ENCODE data around the gene KIAA1755. TPM values are rescaled to one million over a fixed set of nuclear protein-coding genes. Genes with fewer than 3 reads are reported as not detected.

KIAA1755 gene
- total and polyA plus RNA-seq, 2 experiments from 2014 or later = 4.0 to 5.1 TPM

DNA sequence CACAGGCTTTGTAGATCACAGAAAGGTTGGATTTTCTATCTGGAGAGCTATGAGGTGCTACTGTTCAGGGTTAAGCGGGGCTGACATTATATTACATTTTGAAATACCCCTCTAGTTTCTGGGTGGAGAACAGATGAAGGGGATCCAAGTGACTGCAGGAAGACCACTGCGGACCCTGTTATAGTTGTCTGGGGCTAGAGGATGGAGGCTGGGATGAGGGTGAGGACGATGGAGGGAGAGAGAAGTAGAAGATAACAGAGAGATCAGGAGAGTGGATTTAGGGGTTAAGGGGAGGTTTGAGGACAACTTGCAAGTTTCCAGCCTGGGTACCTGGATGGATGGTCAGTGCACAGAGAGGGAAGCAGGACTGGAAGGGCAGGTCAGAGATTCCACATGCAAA, 52.0 kb downstream of the KIAA1755 start:
- H3K9me2 ChIP-seq (ENCODE audit: insufficient read depth) = no peaks in the 10 kb centered on the region
- H3K27me3 ChIP-seq (replicated peaks; ENCODE audit: insufficient read depth) = no peaks in the 10 kb centered on the region
- peaks cover 24% of the 10 kb centered on the region; the same call in 1 of the 2 replicates for H3F3A ChIP-seq (ENCODE audit: insufficient read depth)
- H3K4me2 ChIP-seq (ENCODE audit: unreplicated experiment) = no peak overlapping the region
- H3K27ac ChIP-seq = no peak overlapping the region
- no peak overlapping the region for H3K4me3 ChIP-seq
- H3K9me3 ChIP-seq (ENCODE audit: low read depth) = no peaks in the 10 kb centered on the region
- H3K79me2 ChIP-seq (ENCODE audit: insufficient read depth) = no peaks in the 10 kb centered on the region
- H4K20me1 ChIP-seq (ENCODE audit: insufficient read depth) = no peaks in the 10 kb centered on the region
- no peak overlapping the region for H3K9ac ChIP-seq
- peaks cover 8% of the 10 kb centered on the region for H3K4me1 ChIP-seq (ENCODE audit: insufficient read depth)
- H3K36me3 ChIP-seq (ENCODE audit: low read depth) = no peaks in the 10 kb centered on the region
- in situ Hi-C loops (cut with MboI) = no loop called here
- no peak for TF ChIP-seq EZH2 (IDR thresholded peaks at IDR 0.05; ENCODE audit: insufficient read depth, poor library complexity, severe bottlenecking)
- no peak for TF ChIP-seq EZH2phosphoT487 (IDR thresholded peaks at IDR 0.05; ENCODE audit: insufficient read depth, low read depth)
- no peak for DNase-seq
- 96 to 97% methylated on average over 3 of the region's 3 CpGs for WGBS, 2 experiments (ENCODE audit: low coverage in 1 of 2, low lambda C conversion rate in 2 of 2, missing lambda C conversion rate in 2 of 2)
- no peak overlapping the region for H2AFZ ChIP-seq

DNA sequence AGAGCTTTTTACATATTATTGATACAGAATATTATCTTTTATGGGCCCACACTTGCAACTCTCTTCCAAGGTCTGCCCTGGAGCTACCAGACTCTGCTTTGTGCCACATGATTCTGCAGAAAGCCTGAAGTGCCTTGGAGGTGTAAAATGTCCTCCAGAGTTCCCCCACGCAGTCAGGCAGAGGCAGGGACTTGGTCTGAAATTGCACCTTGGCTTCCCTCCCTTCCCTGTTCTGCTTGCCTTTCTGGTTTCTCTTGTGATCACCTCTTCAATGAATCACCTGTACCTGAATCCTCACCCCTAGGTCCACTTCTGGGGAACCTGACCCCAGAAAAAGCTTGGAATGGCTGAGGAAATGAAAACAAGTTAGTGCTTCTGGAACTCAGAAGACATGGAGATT, 52.4 kb downstream of the KIAA1755 start:
- Histone ChIP-seq H3K4me3 (no peak overlapping the region), H3K27me3 (replicated peaks; ENCODE audit: insufficient read depth) (no peaks in the 10 kb centered on the region), H3K27ac (no peak overlapping the region), H3K79me2 (ENCODE audit: insufficient read depth) (no peaks in the 10 kb centered on the region), H2AFZ (no peak overlapping the region), H3K4me2 (ENCODE audit: unreplicated experiment) (no peak overlapping the region), H3K9ac (no peak overlapping the region), H3K36me3 (ENCODE audit: low read depth) (no peaks in the 10 kb centered on the region), H3K4me1 (ENCODE audit: insufficient read depth) (peaks cover 8% of the 10 kb centered on the region), H3F3A (ENCODE audit: insufficient read depth) (peaks cover 25% of the 10 kb centered on the region; the same call in 1 of the 2 replicates), H3K9me2 (ENCODE audit: insufficient read depth) (no peaks in the 10 kb centered on the region), H4K20me1 (ENCODE audit: insufficient read depth) (no peaks in the 10 kb centered on the region), H3K9me3 (ENCODE audit: low read depth) (no peaks in the 10 kb centered on the region)
- DNase-seq = no peak
- in situ Hi-C loops (cut with MboI) = no loop called here
- no peak for TF ChIP-seq EZH2 (IDR thresholded peaks at IDR 0.05; ENCODE audit: insufficient read depth, poor library complexity, severe bottlenecking)
- TF ChIP-seq EZH2phosphoT487 (IDR thresholded peaks at IDR 0.05; ENCODE audit: insufficient read depth, low read depth) = no peak
- WGBS, 2 experiments (ENCODE audit: low coverage in 1 of 2, low lambda C conversion rate in 2 of 2, missing lambda C conversion rate in 2 of 2) = 97 to 100% methylated on average over 1 of the region's 1 CpG

DNA sequence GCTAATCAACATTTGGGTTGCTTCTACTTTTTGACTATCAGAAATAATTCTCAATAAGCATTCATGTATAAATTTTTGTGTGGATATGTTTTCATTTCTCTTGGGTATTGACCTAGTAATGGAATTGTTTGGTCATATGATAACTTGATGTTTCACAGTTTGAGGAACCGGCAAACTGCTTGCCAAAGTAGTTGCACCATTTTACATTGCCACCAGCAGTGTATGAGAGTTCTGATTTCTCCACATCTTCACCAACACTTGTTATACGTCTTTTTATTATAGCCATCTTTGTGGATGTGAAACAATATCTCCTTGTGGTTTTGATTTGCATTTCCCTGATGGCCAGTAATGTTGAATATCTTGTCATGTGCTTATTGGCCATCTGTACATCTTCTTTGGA, 52.9 kb downstream of the KIAA1755 start:
- no peak overlapping the region for H3K9ac ChIP-seq
- H3K27ac ChIP-seq = no peak overlapping the region
- no peaks in the 10 kb centered on the region for H3K36me3 ChIP-seq (ENCODE audit: low read depth)
- no peak overlapping the region for H2AFZ ChIP-seq
- no peak overlapping the region for H3K4me2 ChIP-seq (ENCODE audit: unreplicated experiment)
- H3F3A ChIP-seq (ENCODE audit: insufficient read depth) = peaks cover 25% of the 10 kb centered on the region; the same call in 1 of the 2 replicates
- WGBS, 2 experiments (ENCODE audit: low coverage in 1 of 2, low lambda C conversion rate in 2 of 2, missing lambda C conversion rate in 2 of 2) = 81 to 82% methylated on average over 2 of the region's 2 CpGs
- H3K9me3 ChIP-seq (ENCODE audit: low read depth) = no peaks in the 10 kb centered on the region
- peaks cover 8% of the 10 kb centered on the region for H3K4me1 ChIP-seq (ENCODE audit: insufficient read depth)
- no peak for TF ChIP-seq EZH2 (IDR thresholded peaks at IDR 0.05; ENCODE audit: insufficient read depth, poor library complexity, severe bottlenecking)
- TF ChIP-seq EZH2phosphoT487 (IDR thresholded peaks at IDR 0.05; ENCODE audit: insufficient read depth, low read depth) = no peak
- no peaks in the 10 kb centered on the region for H3K27me3 ChIP-seq (replicated peaks; ENCODE audit: insufficient read depth)
- H3K79me2 ChIP-seq (ENCODE audit: insufficient read depth) = no peaks in the 10 kb centered on the region
- no peak for DNase-seq
- in situ Hi-C loops (cut with MboI) = no loop called here
- H3K4me3 ChIP-seq = no peak overlapping the region
- H4K20me1 ChIP-seq (ENCODE audit: insufficient read depth) = no peaks in the 10 kb centered on the region
- H3K9me2 ChIP-seq (ENCODE audit: insufficient read depth) = no peaks in the 10 kb centered on the region

DNA sequence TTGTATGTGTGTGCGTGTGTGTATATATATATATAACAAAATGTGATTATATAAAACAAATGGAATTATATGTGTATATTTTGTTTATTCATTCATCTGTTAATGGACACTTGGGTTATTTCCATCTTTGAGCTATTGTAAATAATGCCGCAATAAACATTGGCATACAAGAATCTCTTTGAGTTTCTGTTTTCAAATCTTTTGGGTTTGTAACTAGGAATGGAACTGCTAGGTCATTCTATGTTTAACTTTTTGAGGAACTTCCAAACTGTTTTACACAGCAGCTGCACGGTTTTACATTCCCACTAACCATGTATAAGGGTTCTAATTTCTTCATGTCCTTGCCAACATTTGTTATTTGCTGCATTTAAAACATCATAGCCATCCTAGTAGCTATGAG, 55.5 kb downstream of the KIAA1755 start:
- DNase-seq = no peak

DNA sequence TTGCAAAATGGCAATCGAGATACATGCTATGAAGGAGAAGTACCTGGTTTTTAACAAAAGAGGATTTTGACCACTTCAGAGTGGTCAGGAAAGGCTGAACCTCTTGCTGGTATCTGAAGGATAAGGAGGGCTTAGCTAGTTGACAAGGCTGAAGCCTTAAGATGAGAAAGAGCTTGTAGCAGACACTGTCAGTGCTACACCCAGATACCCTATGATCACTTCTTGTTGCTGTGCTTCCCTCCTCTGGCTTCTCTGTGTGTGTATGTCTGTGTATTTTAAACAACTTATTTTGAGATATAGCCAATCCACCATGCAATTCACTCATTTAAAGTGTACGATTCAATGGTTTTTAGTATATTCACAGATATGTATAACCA, 56.6 kb downstream of the KIAA1755 start:
- TF ChIP-seq EZH2 (IDR thresholded peaks at IDR 0.05; ENCODE audit: insufficient read depth, poor library complexity, severe bottlenecking) (no peak), EZH2phosphoT487 (IDR thresholded peaks at IDR 0.05; ENCODE audit: insufficient read depth, low read depth) (no peak)
- H3K27me3 ChIP-seq (replicated peaks; ENCODE audit: insufficient read depth) = no peaks in the 10 kb centered on the region
- no peak for DNase-seq
- H3K4me1 ChIP-seq (ENCODE audit: insufficient read depth) = peaks cover 7% of the 10 kb centered on the region; the same call in 1 of the 2 replicates
- no peaks in the 10 kb centered on the region for H3K9me3 ChIP-seq (ENCODE audit: low read depth)
- 40 to 53% methylated on average over 2 of the region's 2 CpGs for WGBS, 2 experiments (ENCODE audit: low coverage in 1 of 2, low lambda C conversion rate in 2 of 2, missing lambda C conversion rate in 2 of 2)
- no peak overlapping the region for H3K4me3 ChIP-seq
- H3K79me2 ChIP-seq (ENCODE audit: insufficient read depth) = no peaks in the 10 kb centered on the region
- H3K4me2 ChIP-seq (ENCODE audit: unreplicated experiment) = no peak overlapping the region
- in situ Hi-C loops (cut with MboI) = no loop called here
- H3K9me2 ChIP-seq (ENCODE audit: insufficient read depth) = no peaks in the 10 kb centered on the region
- peaks cover 16% of the 10 kb centered on the region; the same call in 1 of the 2 replicates for H3F3A ChIP-seq (ENCODE audit: insufficient read depth)
- no peak overlapping the region for H3K27ac ChIP-seq
- H3K9ac ChIP-seq = no peak overlapping the region
- H4K20me1 ChIP-seq (ENCODE audit: insufficient read depth) = no peaks in the 10 kb centered on the region
- H2AFZ ChIP-seq = no peak overlapping the region
- no peaks in the 10 kb centered on the region for H3K36me3 ChIP-seq (ENCODE audit: low read depth)

More for the DNA sequence above, 55.5 kb downstream of the KIAA1755 start:
- no peaks in the 10 kb centered on the region for H3K79me2 ChIP-seq (ENCODE audit: insufficient read depth)
- no peaks in the 10 kb centered on the region for H3K9me2 ChIP-seq (ENCODE audit: insufficient read depth)
- TF ChIP-seq EZH2phosphoT487 (IDR thresholded peaks at IDR 0.05; ENCODE audit: insufficient read depth, low read depth) (no peak), EZH2 (IDR thresholded peaks at IDR 0.05; ENCODE audit: insufficient read depth, poor library complexity, severe bottlenecking) (no peak)
- H2AFZ ChIP-seq = no peak overlapping the region
- in situ Hi-C loops (cut with MboI) = no loop called here
- H3K9me3 ChIP-seq (ENCODE audit: low read depth) = no peaks in the 10 kb centered on the region
- peaks cover 10% of the 10 kb centered on the region for H3K4me1 ChIP-seq (ENCODE audit: insufficient read depth)
- no peaks in the 10 kb centered on the region for H4K20me1 ChIP-seq (ENCODE audit: insufficient read depth)
- 79% methylated on average over 3 of the region's 3 CpGs for WGBS, 2 experiments (ENCODE audit: low coverage in 1 of 2, low lambda C conversion rate in 2 of 2, missing lambda C conversion rate in 2 of 2)
- no peak overlapping the region for H3K4me2 ChIP-seq (ENCODE audit: unreplicated experiment)
- H3F3A ChIP-seq (ENCODE audit: insufficient read depth) = peaks cover 19% of the 10 kb centered on the region; the same call in 1 of the 2 replicates
- no peak overlapping the region for H3K27ac ChIP-seq
- H3K9ac ChIP-seq = no peak overlapping the region
- no peaks in the 10 kb centered on the region for H3K36me3 ChIP-seq (ENCODE audit: low read depth)
- no peak overlapping the region for H3K4me3 ChIP-seq
- H3K27me3 ChIP-seq (replicated peaks; ENCODE audit: insufficient read depth) = no peaks in the 10 kb centered on the region
